SK-N-SH (cell line): ENCODE measurements around the gene SPIRE1. TPM values are rescaled to one million over a fixed set of nuclear protein-coding genes. Genes with fewer than 3 reads are reported as not detected.

Source experiments
- CTCF ChIA-PET: fragments of 300-600, 350-600 bp; formaldehyde crosslinking; extraction: SDS; loops from one replicate; lab custom pipeline; 2021; lab: Yijun Ruan, JAX
- POLR2A ChIA-PET: fragments of 350-600 bp; sonication (Branson Sonifier 250); formaldehyde crosslinking; extraction: SDS; loops from one replicate; lab custom pipeline; 2020; ENCODE audit warnings: antibody characterized with exemption, inconsistent platforms; lab: Yijun Ruan, JAX
- DNase-seq: peaks from one replicate; pipeline ENCODE4 v3.0.0; 2012
- H2AFZ ChIP-seq: fragments of 200-600 bp; sonication (generic); 2 replicates; pipeline ENCODE4 v1.8.1; 2016; ENCODE audit warnings: antibody characterized with exemption, mild to moderate bottlenecking, low read depth
- H3F3A ChIP-seq: fragments of 200-600 bp; sonication (generic); replicated peaks from 2 replicates; pipeline ENCODE3; 2016; ENCODE audit warnings: antibody characterized with exemption, mild to moderate bottlenecking; ENCODE audit not compliant: insufficient read depth
- H3K27ac ChIP-seq, 2 experiments: fragments of 200-500 bp in 1 of 2; fragments of 200-600 bp in 1 of 2; sonication (Bioruptor generic) in 1 of 2; sonication (generic), shearing (Covaris generic) in 1 of 2; 2 replicates each; pipeline versions ENCODE4 v1.5.1 to v1.6.1; 2014 to 2016; ENCODE audit warnings: low read depth in 2 of 2, inconsistent platforms in 1 of 2, low read length in 1 of 2, mild to moderate bottlenecking in 1 of 2, mixed read lengths in 1 of 2
- H3K27me3 ChIP-seq: fragments of 200-600 bp; sonication (generic), shearing (Covaris generic); 2 replicates; pipeline ENCODE4 v1.6.1; 2016; ENCODE audit warnings: mixed run types; ENCODE audit not compliant: insufficient read depth
- H3K36me3 ChIP-seq, 2 experiments: fragments of 200-500 bp in 1 of 2; fragments of 200-600 bp in 1 of 2; sonication (Bioruptor generic) in 1 of 2; sonication (generic) in 1 of 2; replicated peaks in 1 of 2; 2 replicates each; pipeline versions ENCODE3 to v1.5.1; 2014 to 2016; ENCODE audit warnings: low read length in 1 of 2, mild to moderate bottlenecking in 1 of 2; ENCODE audit not compliant: insufficient read depth in 2 of 2, control insufficient read depth in 1 of 2
- H3K4me1 ChIP-seq, 2 experiments: fragments of 200-500 bp in 1 of 2; fragments of 200-600 bp in 1 of 2; sonication (Bioruptor generic) in 1 of 2; sonication (generic), shearing (Covaris generic) in 1 of 2; 2 replicates each; pipeline versions ENCODE4 v1.5.1 to v1.6.1; 2014 to 2016; ENCODE audit warnings: low read depth in 1 of 2, low read length in 1 of 2, mixed run types in 1 of 2; ENCODE audit not compliant: insufficient read depth in 2 of 2, control insufficient read depth in 1 of 2
- H3K4me2 ChIP-seq: fragments of 200-600 bp; sonication (generic), shearing (Covaris generic); 2 replicates; pipeline ENCODE4 v1.6.1; 2017; ENCODE audit warnings: mixed run types
- H3K4me3 ChIP-seq, 2 experiments: fragments of 200-500 bp in 1 of 2; fragments of 200-600 bp in 1 of 2; sonication (Bioruptor generic) in 1 of 2; sonication (generic), shearing (Covaris generic) in 1 of 2; 2 replicates each; pipeline versions ENCODE4 v1.5.1 to v1.8.1; 2014 to 2016; ENCODE audit warnings: low read depth in 2 of 2, inconsistent platforms in 1 of 2, low read length in 1 of 2, mild to moderate bottlenecking in 1 of 2, mixed read lengths in 1 of 2, moderate library complexity in 1 of 2
- H3K79me2 ChIP-seq: fragments of 200-600 bp; sonication (generic); 2 replicates; pipeline ENCODE4 v1.8.1; 2017; ENCODE audit warnings: mild to moderate bottlenecking; ENCODE audit not compliant: insufficient read depth
- H3K9ac ChIP-seq: fragments of 200-600 bp; sonication (generic); 2 replicates; pipeline ENCODE4 v1.6.1; 2017; ENCODE audit warnings: mixed run types
- H3K9me2 ChIP-seq: fragments of 200-600 bp; sonication (generic); 2 replicates; pipeline ENCODE4 v1.6.1; 2017; ENCODE audit warnings: mixed run types
- H3K9me3 ChIP-seq: fragments of 200-600 bp; sonication (generic); 2 replicates; pipeline ENCODE4 v1.6.1; 2017; ENCODE audit warnings: mixed run types, mild to moderate bottlenecking, moderate library complexity
- H4K20me1 ChIP-seq: fragments of 200-600 bp; sonication (generic); 2 replicates; pipeline ENCODE4 v1.6.1; 2017; ENCODE audit warnings: mild to moderate bottlenecking, mixed run types; ENCODE audit not compliant: insufficient read depth
- ELF1 ChIP-seq: IDR thresholded peaks from 2 replicates; pipeline ENCODE4 v1.4.0; 2012
- EP300 ChIP-seq, 2 experiments: IDR thresholded peaks; 2 replicates each; pipeline versions ENCODE4 v1.4.0 to v1.6.1; 2012; ENCODE audit warnings: borderline replicate concordance in 1 of 2, low read depth in 1 of 2, low read length in 1 of 2
- FOSL2 ChIP-seq: IDR thresholded peaks from 2 replicates; pipeline ENCODE4 v1.4.0; 2012; ENCODE audit warnings: low read depth, mild to moderate bottlenecking, moderate library complexity, borderline replicate concordance
- FOXJ3 ChIP-seq: sonication (generic); formaldehyde crosslinking; IDR thresholded peaks from 2 replicates; pipeline ENCODE4 v1.5.1; 2020; ENCODE audit warnings: mild to moderate bottlenecking, missing genetic modification reagents
- FOXM1 ChIP-seq: IDR thresholded peaks from 2 replicates; pipeline ENCODE4 v1.4.0; 2012; ENCODE audit warnings: low read depth, mild to moderate bottlenecking
- GABPA ChIP-seq: IDR thresholded peaks from 2 replicates; pipeline ENCODE4 v1.4.0; 2012; ENCODE audit warnings: low read depth, mild to moderate bottlenecking
- JUND ChIP-seq: IDR thresholded peaks from 2 replicates; pipeline ENCODE4 v1.4.0; 2012
- MAX ChIP-seq: IDR thresholded peaks from 2 replicates; pipeline ENCODE4 v1.4.0; 2012; ENCODE audit warnings: low read depth
- MXI1 ChIP-seq: IDR thresholded peaks from 2 replicates; pipeline ENCODE4 v1.6.1; 2012; ENCODE audit warnings: mild to moderate bottlenecking, low read depth, low read length, improper control_type of control experiment
- NFIC ChIP-seq: IDR thresholded peaks from 2 replicates; pipeline ENCODE4 v1.4.0; 2012; ENCODE audit warnings: borderline replicate concordance
- NRF1 ChIP-seq: IDR thresholded peaks from 2 replicates; pipeline ENCODE4 v1.6.1; 2012; ENCODE audit warnings: low read depth, mild to moderate bottlenecking, low read length
- PBX3 ChIP-seq: IDR thresholded peaks from 2 replicates; pipeline ENCODE4; 2012
- POLR2AphosphoS5 ChIP-seq: IDR thresholded peaks from 2 replicates; pipeline ENCODE4 v1.6.1; 2012; ENCODE audit warnings: low read depth, low read length
- RAD21 ChIP-seq: IDR thresholded peaks from 2 replicates; pipeline ENCODE4 v1.6.1; 2012; ENCODE audit warnings: mild to moderate bottlenecking, low read length
- RCOR1 ChIP-seq: fragments of 150-350 bp; IDR thresholded peaks from 2 replicates; pipeline ENCODE4 v1.6.1; 2017; ENCODE audit warnings: antibody characterized with exemption, low read length
- RXRA ChIP-seq: IDR thresholded peaks from 2 replicates; pipeline ENCODE4 v1.4.0; 2012; ENCODE audit warnings: low read depth, mild to moderate bottlenecking, borderline replicate concordance
- TCF12 ChIP-seq: IDR thresholded peaks from 2 replicates; pipeline ENCODE4 v1.4.0; 2012
- TEAD4 ChIP-seq: IDR thresholded peaks from 2 replicates; pipeline ENCODE4 v1.4.0; 2012; ENCODE audit warnings: mild to moderate bottlenecking, borderline replicate concordance; ENCODE audit not compliant: insufficient read depth
- USF1 ChIP-seq: IDR thresholded peaks from 2 replicates; pipeline ENCODE4 v1.4.0; 2012; ENCODE audit warnings: low read depth, borderline replicate concordance
- ZBTB33 ChIP-seq: IDR thresholded peaks from 2 replicates; pipeline ENCODE4 v1.4.0; 2012; ENCODE audit warnings: low read depth, borderline replicate concordance
- WGBS: methylation state at CpG from one replicate; pipeline ENCODE4 v1.1.6; 2017; ENCODE audit warnings: low lambda C conversion rate; 5-methylcytosine and 5-hydroxymethylcytosine counted together
- polyA plus RNA-seq, 3 experiments: library from polyadenylated mRNA; depleted of rRNA; stranded (reverse); fragments of >200 nt; gene quantifications; 2 replicates each; pipeline ENCODE4 v1.2.3, GENCODE V29; 2012

Gene SPIRE1
- polyA plus RNA-seq, 1 of the 3 experiments (the other 2 are of a cell fraction) = 6.7 TPM

GRCh38 chr18:12694032-12694431, 36.1 kb upstream of the SPIRE1 start:
- no peak for DNase-seq
- Histone ChIP-seq H3K9me2 (no peaks in the 10 kb centered on the region), H2AFZ (no peak overlapping the region), H3K9ac (no peak overlapping the region), H3K36me3 (peaks cover 22 to 40% of the 10 kb centered on the region in 2 experiments), H3K79me2 (no peaks in the 10 kb centered on the region), H4K20me1 (no peaks in the 10 kb centered on the region), H3K27ac (no peak overlapping the region), H3K4me1 (no peaks in the 10 kb centered on the region), H3F3A (peaks cover 3% of the 10 kb centered on the region), H3K4me2 (no peak overlapping the region), H3K9me3 (no peaks in the 10 kb centered on the region), H3K27me3 (no peaks in the 10 kb centered on the region), H3K4me3 (no peak overlapping the region)
- CTCF ChIA-PET = interaction anchor here (0.7 to 1.7 kb wide), 3 partner anchors 8 to 241 kb away, joined by 3 read pairs; partner anchors contain the start of gene CEP76
- TF ChIP-seq EP300 (IDR thresholded peaks at IDR 0.05; ENCODE audit: borderline replicate concordance in 1 of 2, low read depth in 1 of 2, low read length in 1 of 2) (no peak), FOXJ3 (CRISPR knock-in tag) (no peak), RAD21 (no peak), PBX3 (no peak), NRF1 (no peak), RCOR1 (no peak), JUND (no peak), USF1 (no peak), FOSL2 (no peak), POLR2AphosphoS5 (no peak), RXRA (no peak), MAX (no peak), TEAD4 (no peak), GABPA (no peak), MXI1 (no peak), TCF12 (no peak)
- POLR2A ChIA-PET = no interaction called here
- 72% methylated on average over 2 of the region's 2 CpGs for WGBS

GRCh38 chr18:12692206-12692605, 34.3 kb upstream of the SPIRE1 start:
- Histone ChIP-seq H3K4me3 (no peak overlapping the region), H3K36me3 (peaks cover 8 to 25% of the 10 kb centered on the region in 2 experiments), H3K4me2 (no peak overlapping the region), H3K79me2 (no peaks in the 10 kb centered on the region), H3K9ac (no peak overlapping the region), H3F3A (no peaks in the 10 kb centered on the region), H4K20me1 (no peaks in the 10 kb centered on the region), H3K27me3 (no peaks in the 10 kb centered on the region), H3K9me3 (no peaks in the 10 kb centered on the region), H3K27ac (no peak overlapping the region), H3K9me2 (no peaks in the 10 kb centered on the region), H3K4me1 (no peaks in the 10 kb centered on the region)
- no peak for DNase-seq
- CTCF ChIA-PET = interaction anchor here (1.3 to 1.8 kb wide), 3 partner anchors 10 to 300 kb away, joined by 3 to 7 read pairs (median 3); partner anchors contain the start of gene CEP76
- POLR2A ChIA-PET = no interaction called here
- 93% methylated on average over 9 of the region's 9 CpGs for WGBS
- TF ChIP-seq TCF12 = no peak
- TF ChIP-seq FOSL2 = no peak
- no peak for TF ChIP-seq NRF1
- no peak for TF ChIP-seq ELF1
- no peak for TF ChIP-seq FOXM1
- no peak for TF ChIP-seq NFIC
- no peak for TF ChIP-seq POLR2AphosphoS5
- no peak for TF ChIP-seq ZBTB33
- no peak for TF ChIP-seq FOXJ3 (CRISPR knock-in tag)
- TF ChIP-seq, all 33 proteins: peak for 0
- no peak overlapping the region for H2AFZ ChIP-seq
